ENCODE data around the gene ADAMTS12. TPM values are rescaled to one million over a fixed set of nuclear protein-coding genes. Genes with fewer than 3 reads are reported as not detected.
A peak's percentile ranks its signal among the peaks of the same experiment; 100 is the strongest.

The ADAMTS12 gene
- total RNA-seq, 2 donors from 2014 or later = 2.3 to 8.9 TPM

DNA sequence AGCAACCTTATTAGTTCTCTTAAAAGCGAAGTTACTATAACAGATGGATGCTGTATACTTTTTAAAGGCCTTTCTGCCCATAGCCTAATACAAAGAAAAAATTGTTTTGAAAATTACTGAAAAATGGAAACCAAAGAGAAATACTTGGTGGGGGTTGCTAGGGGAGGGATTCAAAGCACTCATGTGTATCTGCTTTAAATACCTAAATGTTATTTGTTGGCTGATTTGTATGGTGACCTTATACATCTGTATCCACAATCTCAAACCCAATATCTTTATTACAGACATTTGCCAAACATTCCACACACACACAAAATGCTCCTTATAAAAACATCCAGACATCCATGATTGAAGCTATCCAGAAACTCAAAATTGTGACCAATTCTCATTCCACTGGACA, 172.0 kb downstream of the ADAMTS12 start:
- Histone ChIP-seq H3K4me3 (no peak overlapping the region), H3K9me3 (no peaks in the 10 kb centered on the region), H3K4me1 (peaks cover 5% of the 10 kb centered on the region), H3K27me3 (no peaks in the 10 kb centered on the region), H3K27ac (no peak overlapping the region), H3K36me3 (replicated peaks in 1 of 2; ENCODE audit: insufficient read depth in 1 of 2, low read depth in 2 of 2) (no peaks in the 10 kb centered on the region)
- TF ChIP-seq, protein P1, sequence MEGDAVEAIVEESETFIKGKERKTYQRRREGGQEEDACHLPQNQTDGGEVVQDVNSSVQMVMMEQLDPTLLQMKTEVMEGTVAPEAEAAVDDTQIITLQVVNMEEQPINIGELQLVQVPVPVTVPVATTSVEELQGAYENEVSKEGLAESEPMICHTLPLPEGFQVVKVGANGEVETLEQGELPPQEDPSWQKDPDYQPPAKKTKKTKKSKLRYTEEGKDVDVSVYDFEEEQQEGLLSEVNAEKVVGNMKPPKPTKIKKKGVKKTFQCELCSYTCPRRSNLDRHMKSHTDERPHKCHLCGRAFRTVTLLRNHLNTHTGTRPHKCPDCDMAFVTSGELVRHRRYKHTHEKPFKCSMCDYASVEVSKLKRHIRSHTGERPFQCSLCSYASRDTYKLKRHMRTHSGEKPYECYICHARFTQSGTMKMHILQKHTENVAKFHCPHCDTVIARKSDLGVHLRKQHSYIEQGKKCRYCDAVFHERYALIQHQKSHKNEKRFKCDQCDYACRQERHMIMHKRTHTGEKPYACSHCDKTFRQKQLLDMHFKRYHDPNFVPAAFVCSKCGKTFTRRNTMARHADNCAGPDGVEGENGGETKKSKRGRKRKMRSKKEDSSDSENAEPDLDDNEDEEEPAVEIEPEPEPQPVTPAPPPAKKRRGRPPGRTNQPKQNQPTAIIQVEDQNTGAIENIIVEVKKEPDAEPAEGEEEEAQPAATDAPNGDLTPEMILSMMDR (IDR thresholded peaks at IDR 0.05) = no peak
- no peak for TF ChIP-seq POLR2A (IDR thresholded peaks at IDR 0.05)
- DNase-seq = no peak
- WGBS, 2 donors = 91 to 95% methylated on average over 1 of the region's 1 CpG
- ATAC-seq = no peak
- intact Hi-C loops (cut with DNase I) = no loop called here

DNA sequence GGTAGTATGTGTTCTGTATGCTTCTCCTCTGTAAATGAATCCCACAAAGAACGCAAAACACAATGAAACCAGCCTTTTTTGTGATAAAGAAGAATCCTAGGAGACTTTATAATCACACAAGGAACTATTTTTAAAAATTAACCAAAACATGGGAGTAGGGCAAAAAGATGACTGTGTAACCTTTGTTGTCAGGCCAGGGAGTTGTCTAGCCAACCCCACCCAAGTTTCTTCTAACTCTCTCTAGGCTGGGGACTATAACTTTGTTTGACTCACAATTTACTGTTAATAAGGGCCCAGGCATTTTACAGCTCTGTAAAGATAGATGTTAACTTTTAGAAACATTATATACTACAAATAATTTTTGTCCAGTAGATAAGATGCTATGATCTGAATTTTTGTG, 176.1 kb downstream of the ADAMTS12 start:
- DNase-seq (no peak), ATAC-seq (no peak)
- Histone ChIP-seq H3K9me3 (no peaks in the 10 kb centered on the region), H3K4me3 (no peak overlapping the region), H3K36me3 (replicated peaks in 1 of 2; ENCODE audit: insufficient read depth in 1 of 2, low read depth in 2 of 2) (no peaks in the 10 kb centered on the region), H3K27ac (no peak overlapping the region), H3K4me1 (no peaks in the 10 kb centered on the region), H3K27me3 (no peaks in the 10 kb centered on the region)
- WGBS, 2 donors = 64 to 67% methylated on average over 1 of the region's 1 CpG
- TF ChIP-seq POLR2A (IDR thresholded peaks at IDR 0.05) = no peak
- TF ChIP-seq, protein P1 (IDR thresholded peaks at IDR 0.05) = no peak
- intact Hi-C loops (cut with DNase I) = no loop called here

DNA sequence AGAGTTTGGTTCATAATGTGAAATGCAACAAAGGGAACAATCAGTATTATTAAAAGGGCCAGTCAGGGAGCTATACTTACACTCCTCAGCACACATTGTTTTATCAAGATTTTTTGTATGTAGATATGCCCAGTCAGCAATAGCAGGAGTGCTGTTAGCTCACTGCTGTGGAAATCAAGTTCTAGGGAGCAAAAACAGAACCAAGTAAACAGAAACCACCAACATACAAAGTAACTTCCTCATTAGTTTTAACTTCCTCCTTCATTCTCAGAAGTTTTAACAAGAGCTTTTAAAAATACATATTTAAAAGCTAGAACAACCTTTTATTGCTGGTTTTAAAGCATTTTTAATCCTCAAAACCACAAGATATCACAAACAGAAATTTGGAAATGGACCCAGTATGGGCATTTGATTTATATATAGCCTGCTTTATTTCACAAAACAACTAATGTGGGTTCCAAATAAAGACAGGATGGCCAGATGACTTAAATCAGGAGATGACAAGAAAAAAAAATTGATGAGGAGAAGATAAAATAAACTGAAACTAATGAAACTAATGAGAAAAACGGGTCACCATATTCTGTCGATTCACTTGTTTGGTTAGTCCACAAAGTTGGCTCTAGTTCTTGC, 178.5 kb downstream of the ADAMTS12 start:
- DNase-seq (no peak), ATAC-seq (no peak)
- 27 to 49% methylated on average over 2 of the region's 2 CpGs for WGBS, 2 donors
- H3K4me3 ChIP-seq = no peak overlapping the region
- intact Hi-C loops (cut with DNase I) = no loop called here
- no peaks in the 10 kb centered on the region for H3K9me3 ChIP-seq
- H3K36me3 ChIP-seq (replicated peaks in 1 of 2; ENCODE audit: insufficient read depth in 1 of 2, low read depth in 2 of 2) = no peaks in the 10 kb centered on the region
- TF ChIP-seq POLR2A (IDR thresholded peaks at IDR 0.05) = no peak
- TF ChIP-seq, protein P1 (IDR thresholded peaks at IDR 0.05) = no peak
- no peak overlapping the region for H3K27ac ChIP-seq
- H3K27me3 ChIP-seq = no peaks in the 10 kb centered on the region
- H3K4me1 ChIP-seq = no peaks in the 10 kb centered on the region

DNA sequence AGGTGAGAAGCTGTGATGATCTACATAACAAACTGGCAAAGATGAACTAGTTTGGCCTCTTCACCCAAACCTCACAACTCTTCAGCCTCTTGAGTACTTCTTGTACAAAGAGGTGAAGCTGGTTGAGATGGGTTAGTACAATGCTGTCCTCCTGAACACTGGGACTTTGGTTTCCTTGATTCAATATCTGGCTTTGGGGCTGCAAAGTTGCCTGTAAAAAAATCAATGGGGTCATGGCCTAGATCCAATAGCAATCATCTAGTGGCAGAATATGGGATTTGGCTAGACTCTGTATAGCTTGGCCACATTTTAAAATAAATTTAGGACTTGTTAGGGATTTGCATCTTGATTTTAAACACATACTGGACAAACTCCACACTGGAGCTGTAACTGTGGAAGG, 179.1 kb downstream of the ADAMTS12 start:
- ATAC-seq = no peak
- no peak overlapping the region for H3K27ac ChIP-seq
- H3K36me3 ChIP-seq (replicated peaks in 1 of 2; ENCODE audit: insufficient read depth in 1 of 2, low read depth in 2 of 2) = no peaks in the 10 kb centered on the region
- intact Hi-C loops (cut with DNase I) = no loop called here
- no peak overlapping the region for H3K4me3 ChIP-seq
- no peak for TF ChIP-seq POLR2A (IDR thresholded peaks at IDR 0.05)
- TF ChIP-seq, protein P1 (IDR thresholded peaks at IDR 0.05) = no peak
- H3K27me3 ChIP-seq = no peaks in the 10 kb centered on the region
- no peak for DNase-seq
- H3K9me3 ChIP-seq = peaks cover 0 to 2% (median 0%) of the 10 kb centered on the region in 3 donors
- H3K4me1 ChIP-seq = no peaks in the 10 kb centered on the region

DNA sequence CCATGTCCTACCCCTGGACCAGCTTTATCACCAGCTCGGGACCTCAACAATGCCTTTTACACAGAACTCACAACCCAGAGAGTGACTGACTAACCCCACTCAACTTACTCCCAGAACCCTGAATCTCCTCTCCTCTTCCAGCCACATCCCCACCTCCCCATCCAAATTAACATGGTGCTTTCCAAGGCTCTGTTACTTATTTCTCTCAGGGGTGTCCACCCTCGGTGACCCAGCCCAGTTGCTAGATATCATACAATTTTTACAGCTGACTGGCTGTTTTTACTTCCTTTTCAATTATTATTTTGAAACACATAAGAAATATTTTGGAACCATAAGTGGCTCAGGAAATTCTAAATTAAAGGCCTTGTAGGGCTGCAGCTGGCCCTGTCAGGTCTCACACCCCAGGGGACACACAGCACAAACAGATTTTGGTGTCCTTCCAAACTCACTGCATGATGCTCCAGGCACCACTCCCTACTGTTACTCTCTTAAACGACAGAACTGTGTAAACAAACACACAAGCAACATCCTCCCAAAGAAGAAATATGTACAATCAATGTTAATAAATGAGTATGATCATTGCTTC, 180.6 kb downstream of the ADAMTS12 start:
- H3K4me3 ChIP-seq = no peak overlapping the region
- no peak overlapping the region for H3K27ac ChIP-seq
- H3K4me1 ChIP-seq = no peaks in the 10 kb centered on the region
- no peak for TF ChIP-seq POLR2A (IDR thresholded peaks at IDR 0.05)
- TF ChIP-seq, protein P1 (IDR thresholded peaks at IDR 0.05) = no peak
- 56 to 74% methylated on average over 3 of the region's 3 CpGs for WGBS, 2 donors
- no peaks in the 10 kb centered on the region for H3K27me3 ChIP-seq
- H3K9me3 ChIP-seq = peaks cover 0 to 9% (median 0%) of the 10 kb centered on the region in 3 donors
- DNase-seq (peak in 1 of 4 donors; percentile 16), ATAC-seq (no peak)
- H3K36me3 ChIP-seq (replicated peaks in 1 of 2; ENCODE audit: insufficient read depth in 1 of 2, low read depth in 2 of 2) = no peaks in the 10 kb centered on the region
- intact Hi-C loops (cut with DNase I) = no loop called here

Measured in body of pancreas (tissue), 4 donors.